ENCODE data around the gene MBOAT1.

- TF ChIP-seq, protein P1, sequence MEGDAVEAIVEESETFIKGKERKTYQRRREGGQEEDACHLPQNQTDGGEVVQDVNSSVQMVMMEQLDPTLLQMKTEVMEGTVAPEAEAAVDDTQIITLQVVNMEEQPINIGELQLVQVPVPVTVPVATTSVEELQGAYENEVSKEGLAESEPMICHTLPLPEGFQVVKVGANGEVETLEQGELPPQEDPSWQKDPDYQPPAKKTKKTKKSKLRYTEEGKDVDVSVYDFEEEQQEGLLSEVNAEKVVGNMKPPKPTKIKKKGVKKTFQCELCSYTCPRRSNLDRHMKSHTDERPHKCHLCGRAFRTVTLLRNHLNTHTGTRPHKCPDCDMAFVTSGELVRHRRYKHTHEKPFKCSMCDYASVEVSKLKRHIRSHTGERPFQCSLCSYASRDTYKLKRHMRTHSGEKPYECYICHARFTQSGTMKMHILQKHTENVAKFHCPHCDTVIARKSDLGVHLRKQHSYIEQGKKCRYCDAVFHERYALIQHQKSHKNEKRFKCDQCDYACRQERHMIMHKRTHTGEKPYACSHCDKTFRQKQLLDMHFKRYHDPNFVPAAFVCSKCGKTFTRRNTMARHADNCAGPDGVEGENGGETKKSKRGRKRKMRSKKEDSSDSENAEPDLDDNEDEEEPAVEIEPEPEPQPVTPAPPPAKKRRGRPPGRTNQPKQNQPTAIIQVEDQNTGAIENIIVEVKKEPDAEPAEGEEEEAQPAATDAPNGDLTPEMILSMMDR (IDR thresholded peaks at IDR 0.05) = no peak
- TF ChIP-seq POLR2A (IDR thresholded peaks at IDR 0.05) = no peak
Observed at GRCh38 chr6:20234136-20234535, 21.9 kb upstream of the MBOAT1 start.
